SK-N-SH (cell line): ENCODE results near the gene PIK3R1. TPM values are rescaled to one million over a fixed set of nuclear protein-coding genes. Genes with fewer than 3 reads are reported as not detected.
A peak's percentile ranks its signal among the peaks of the same experiment; 100 is the strongest.

ENCODE experiments used
- CTCF ChIA-PET: fragments of 300-600, 350-600 bp; formaldehyde crosslinking; extraction: SDS; loops from one replicate; lab custom pipeline; 2021; lab: Yijun Ruan, JAX
- POLR2A ChIA-PET: fragments of 350-600 bp; sonication (Branson Sonifier 250); formaldehyde crosslinking; extraction: SDS; loops from one replicate; lab custom pipeline; 2020; ENCODE audit warnings: antibody characterized with exemption, inconsistent platforms; lab: Yijun Ruan, JAX
- DNase-seq: peaks from one replicate; pipeline ENCODE4 v3.0.0; 2012
- H2AFZ ChIP-seq: fragments of 200-600 bp; sonication (generic); 2 replicates; pipeline ENCODE4 v1.8.1; 2016; ENCODE audit warnings: antibody characterized with exemption, mild to moderate bottlenecking, low read depth
- H3F3A ChIP-seq: fragments of 200-600 bp; sonication (generic); replicated peaks from 2 replicates; pipeline ENCODE3; 2016; ENCODE audit warnings: antibody characterized with exemption, mild to moderate bottlenecking; ENCODE audit not compliant: insufficient read depth
- H3K27ac ChIP-seq, 2 experiments: fragments of 200-500 bp in 1 of 2; fragments of 200-600 bp in 1 of 2; sonication (Bioruptor generic) in 1 of 2; sonication (generic), shearing (Covaris generic) in 1 of 2; 2 replicates each; pipeline versions ENCODE4 v1.5.1 to v1.6.1; 2014 to 2016; ENCODE audit warnings: low read depth in 2 of 2, inconsistent platforms in 1 of 2, low read length in 1 of 2, mild to moderate bottlenecking in 1 of 2, mixed read lengths in 1 of 2
- H3K27me3 ChIP-seq: fragments of 200-600 bp; sonication (generic), shearing (Covaris generic); 2 replicates; pipeline ENCODE4 v1.6.1; 2016; ENCODE audit warnings: mixed run types; ENCODE audit not compliant: insufficient read depth
- H3K36me3 ChIP-seq, 2 experiments: fragments of 200-500 bp in 1 of 2; fragments of 200-600 bp in 1 of 2; sonication (Bioruptor generic) in 1 of 2; sonication (generic) in 1 of 2; replicated peaks in 1 of 2; 2 replicates each; pipeline versions ENCODE3 to v1.5.1; 2014 to 2016; ENCODE audit warnings: low read length in 1 of 2, mild to moderate bottlenecking in 1 of 2; ENCODE audit not compliant: insufficient read depth in 2 of 2, control insufficient read depth in 1 of 2
- H3K4me1 ChIP-seq, 2 experiments: fragments of 200-500 bp in 1 of 2; fragments of 200-600 bp in 1 of 2; sonication (Bioruptor generic) in 1 of 2; sonication (generic), shearing (Covaris generic) in 1 of 2; 2 replicates each; pipeline versions ENCODE4 v1.5.1 to v1.6.1; 2014 to 2016; ENCODE audit warnings: low read depth in 1 of 2, low read length in 1 of 2, mixed run types in 1 of 2; ENCODE audit not compliant: insufficient read depth in 2 of 2, control insufficient read depth in 1 of 2
- H3K4me2 ChIP-seq: fragments of 200-600 bp; sonication (generic), shearing (Covaris generic); 2 replicates; pipeline ENCODE4 v1.6.1; 2017; ENCODE audit warnings: mixed run types
- H3K4me3 ChIP-seq, 2 experiments: fragments of 200-500 bp in 1 of 2; fragments of 200-600 bp in 1 of 2; sonication (Bioruptor generic) in 1 of 2; sonication (generic), shearing (Covaris generic) in 1 of 2; 2 replicates each; pipeline versions ENCODE4 v1.5.1 to v1.8.1; 2014 to 2016; ENCODE audit warnings: low read depth in 2 of 2, inconsistent platforms in 1 of 2, low read length in 1 of 2, mild to moderate bottlenecking in 1 of 2, mixed read lengths in 1 of 2, moderate library complexity in 1 of 2
- H3K79me2 ChIP-seq: fragments of 200-600 bp; sonication (generic); 2 replicates; pipeline ENCODE4 v1.8.1; 2017; ENCODE audit warnings: mild to moderate bottlenecking; ENCODE audit not compliant: insufficient read depth
- H3K9ac ChIP-seq: fragments of 200-600 bp; sonication (generic); 2 replicates; pipeline ENCODE4 v1.6.1; 2017; ENCODE audit warnings: mixed run types
- H3K9me2 ChIP-seq: fragments of 200-600 bp; sonication (generic); 2 replicates; pipeline ENCODE4 v1.6.1; 2017; ENCODE audit warnings: mixed run types
- H3K9me3 ChIP-seq: fragments of 200-600 bp; sonication (generic); 2 replicates; pipeline ENCODE4 v1.6.1; 2017; ENCODE audit warnings: mixed run types, mild to moderate bottlenecking, moderate library complexity
- H4K20me1 ChIP-seq: fragments of 200-600 bp; sonication (generic); 2 replicates; pipeline ENCODE4 v1.6.1; 2017; ENCODE audit warnings: mild to moderate bottlenecking, mixed run types; ENCODE audit not compliant: insufficient read depth
- CHD2 ChIP-seq: fragments of 150-350 bp; IDR thresholded peaks from 2 replicates; pipeline ENCODE4 v1.6.1; 2018; ENCODE audit warnings: low read length; ENCODE audit not compliant: partially characterized antibody
- EP300 ChIP-seq, 2 experiments: IDR thresholded peaks; 2 replicates each; pipeline versions ENCODE4 v1.4.0 to v1.6.1; 2012; ENCODE audit warnings: borderline replicate concordance in 1 of 2, low read depth in 1 of 2, low read length in 1 of 2
- MXI1 ChIP-seq: IDR thresholded peaks from 2 replicates; pipeline ENCODE4 v1.6.1; 2012; ENCODE audit warnings: mild to moderate bottlenecking, low read depth, low read length, improper control_type of control experiment
- NFIC ChIP-seq: IDR thresholded peaks from 2 replicates; pipeline ENCODE4 v1.4.0; 2012; ENCODE audit warnings: borderline replicate concordance
- POLR2AphosphoS5 ChIP-seq: IDR thresholded peaks from 2 replicates; pipeline ENCODE4 v1.6.1; 2012; ENCODE audit warnings: low read depth, low read length
- RCOR1 ChIP-seq: fragments of 150-350 bp; IDR thresholded peaks from 2 replicates; pipeline ENCODE4 v1.6.1; 2017; ENCODE audit warnings: antibody characterized with exemption, low read length
- SMC3 ChIP-seq: IDR thresholded peaks from 2 replicates; pipeline ENCODE4 v1.6.1; 2012; ENCODE audit warnings: low read depth, low read length, improper control_type of control experiment
- TAF1 ChIP-seq: IDR thresholded peaks from 2 replicates; pipeline ENCODE4 v1.6.1; 2012; ENCODE audit warnings: low read depth, mild to moderate bottlenecking, low read length, moderate library complexity, borderline replicate concordance
- TEAD4 ChIP-seq: IDR thresholded peaks from 2 replicates; pipeline ENCODE4 v1.4.0; 2012; ENCODE audit warnings: mild to moderate bottlenecking, borderline replicate concordance; ENCODE audit not compliant: insufficient read depth
- YY1 ChIP-seq: IDR thresholded peaks from 2 replicates; pipeline ENCODE4 v1.4.0; 2012; ENCODE audit warnings: low read depth, mild to moderate bottlenecking
- ZBTB33 ChIP-seq: IDR thresholded peaks from 2 replicates; pipeline ENCODE4 v1.4.0; 2012; ENCODE audit warnings: low read depth, borderline replicate concordance
- WGBS: methylation state at CpG from one replicate; pipeline ENCODE4 v1.1.6; 2017; ENCODE audit warnings: low lambda C conversion rate; 5-methylcytosine and 5-hydroxymethylcytosine counted together
- polyA plus RNA-seq, 3 experiments: library from polyadenylated mRNA; depleted of rRNA; stranded (reverse); fragments of >200 nt; gene quantifications; 2 replicates each; pipeline ENCODE4 v1.2.3, GENCODE V29; 2012
- TF ChIP-seq, protein P1 (sequence below): fragments of 150-350 bp; IDR thresholded peaks from 2 replicates; pipeline ENCODE4 v1.6.1; 2016; ENCODE audit warnings: mild to moderate bottlenecking, low read depth, low read length
- TF ChIP-seq, protein P2 (sequence below): fragments of 200-600 bp; sonication (generic); IDR thresholded peaks from 2 replicates; pipeline ENCODE4 v1.6.1; 2017; ENCODE audit warnings: antibody characterized with exemption, mild to moderate bottlenecking, moderate library complexity

The PIK3R1 gene
- polyA plus RNA-seq (2012; rRNA removed): 2.0 and 2.7 TPM in 2 replicates
- 2.5 and 2.7 TPM in 2 replicates for polyA plus RNA-seq (2012; cell fraction: cytosol; rRNA removed)
- polyA plus RNA-seq (2012; cell fraction: nucleus; rRNA removed): 2.2 and 3.9 TPM in 2 replicates

DNA sequence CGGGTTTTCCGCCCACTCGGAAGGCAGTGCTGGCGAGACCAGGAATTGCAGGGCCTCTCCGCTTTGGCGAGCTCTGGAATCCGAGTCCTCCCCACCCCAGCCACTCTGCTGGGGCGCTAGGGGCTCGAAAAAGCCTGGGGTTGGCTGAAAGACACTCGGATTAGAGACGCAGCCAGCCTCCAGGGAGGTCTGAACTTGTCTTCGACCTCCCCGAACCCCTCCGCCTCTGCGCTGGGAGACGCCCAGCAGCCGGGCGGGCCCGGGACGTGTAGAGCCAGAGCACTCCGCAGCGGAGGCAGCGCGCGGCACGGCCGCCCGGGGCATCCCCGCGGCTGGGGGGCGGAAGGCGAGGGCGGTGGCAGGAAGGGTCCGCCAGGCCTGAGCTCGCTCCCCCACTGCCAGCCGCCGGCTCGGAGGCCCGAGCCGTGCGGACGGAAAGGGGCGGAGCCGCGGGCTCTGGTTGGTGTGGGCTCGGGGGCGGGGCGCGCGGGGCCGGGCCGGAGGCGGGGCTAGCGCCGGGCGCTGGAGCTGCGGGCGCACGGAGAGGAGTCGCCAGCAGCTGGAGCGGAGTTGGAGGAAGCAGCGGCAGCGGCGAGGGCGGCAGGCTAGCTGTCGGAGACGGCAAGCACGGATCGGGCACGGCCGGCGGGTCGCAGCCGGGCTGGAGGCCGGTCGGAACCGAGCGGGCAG lies at the start of gene PIK3R1:
TSS of gene PIK3R1 (plus strand) at position 549 of the 690 bp plus-strand sequence. CDS start 10,920 bp downstream, outside the sequence.
- Histone ChIP-seq H3K36me3 (no peaks in the 10 kb centered on the region), H3K27ac (peak within 1 kb of the TSS; percentile 97), H3K9ac (peak within 1 kb of the TSS; percentile 95), H3K9me2 (no peaks in the 10 kb centered on the region), H4K20me1 (peaks cover 24% of the 10 kb centered on the region), H3F3A (no peaks in the 10 kb centered on the region), H3K9me3 (peaks cover 4% of the 10 kb centered on the region; the same call in 1 of the 2 replicates), H3K4me1 (peaks cover 12 to 14% of the 10 kb centered on the region in 2 experiments; a peak in 3 of 4 replicates), H3K4me3 (peak within 1 kb of the TSS; percentile 78 to 95), H3K27me3 (no peaks in the 10 kb centered on the region), H2AFZ (peak within 1 kb of the TSS; percentile 86), H3K4me2 (peak within 1 kb of the TSS; percentile 84), H3K79me2 (peaks cover 39% of the 10 kb centered on the region)
- DNase-seq: peak; percentile 96
- TF ChIP-seq RCOR1 (0 out of 2 replicates have a peak, but pooled peaks have one; percentile 26), EP300 (IDR thresholded peaks at IDR 0.05; ENCODE audit: borderline replicate concordance in 1 of 2, low read depth in 1 of 2, low read length in 1 of 2) (peak; percentile 5 to 39; a peak in 1 of 4 replicates), SMC3 (peak; percentile 8; the same call in 1 of the 2 replicates), POLR2AphosphoS5 (peak; percentile 80), CHD2 (no peak), ZBTB33 (no peak), YY1 (peak; percentile 39; the same call in 1 of the 2 replicates), TAF1 (peak; percentile 88), NFIC (no peak), MXI1 (peak; percentile 57; the same call in 1 of the 2 replicates), TEAD4 (0 out of 2 replicates have a peak, but pooled peaks have one; percentile 26)
- TF ChIP-seq, protein P1, sequence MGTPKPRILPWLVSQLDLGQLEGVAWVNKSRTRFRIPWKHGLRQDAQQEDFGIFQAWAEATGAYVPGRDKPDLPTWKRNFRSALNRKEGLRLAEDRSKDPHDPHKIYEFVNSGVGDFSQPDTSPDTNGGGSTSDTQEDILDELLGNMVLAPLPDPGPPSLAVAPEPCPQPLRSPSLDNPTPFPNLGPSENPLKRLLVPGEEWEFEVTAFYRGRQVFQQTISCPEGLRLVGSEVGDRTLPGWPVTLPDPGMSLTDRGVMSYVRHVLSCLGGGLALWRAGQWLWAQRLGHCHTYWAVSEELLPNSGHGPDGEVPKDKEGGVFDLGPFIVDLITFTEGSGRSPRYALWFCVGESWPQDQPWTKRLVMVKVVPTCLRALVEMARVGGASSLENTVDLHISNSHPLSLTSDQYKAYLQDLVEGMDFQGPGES: no peak
- TF ChIP-seq, protein P2, sequence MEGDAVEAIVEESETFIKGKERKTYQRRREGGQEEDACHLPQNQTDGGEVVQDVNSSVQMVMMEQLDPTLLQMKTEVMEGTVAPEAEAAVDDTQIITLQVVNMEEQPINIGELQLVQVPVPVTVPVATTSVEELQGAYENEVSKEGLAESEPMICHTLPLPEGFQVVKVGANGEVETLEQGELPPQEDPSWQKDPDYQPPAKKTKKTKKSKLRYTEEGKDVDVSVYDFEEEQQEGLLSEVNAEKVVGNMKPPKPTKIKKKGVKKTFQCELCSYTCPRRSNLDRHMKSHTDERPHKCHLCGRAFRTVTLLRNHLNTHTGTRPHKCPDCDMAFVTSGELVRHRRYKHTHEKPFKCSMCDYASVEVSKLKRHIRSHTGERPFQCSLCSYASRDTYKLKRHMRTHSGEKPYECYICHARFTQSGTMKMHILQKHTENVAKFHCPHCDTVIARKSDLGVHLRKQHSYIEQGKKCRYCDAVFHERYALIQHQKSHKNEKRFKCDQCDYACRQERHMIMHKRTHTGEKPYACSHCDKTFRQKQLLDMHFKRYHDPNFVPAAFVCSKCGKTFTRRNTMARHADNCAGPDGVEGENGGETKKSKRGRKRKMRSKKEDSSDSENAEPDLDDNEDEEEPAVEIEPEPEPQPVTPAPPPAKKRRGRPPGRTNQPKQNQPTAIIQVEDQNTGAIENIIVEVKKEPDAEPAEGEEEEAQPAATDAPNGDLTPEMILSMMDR: peak; percentile 46
- POLR2A ChIA-PET: interaction anchor here (0.7 to 3.2 kb wide), 10 partner anchors 10 to 1000 kb away, joined by 3 to 13 read pairs (median 3); no protein-coding TSS in a partner anchor
- WGBS: 0% methylated on average over 10 of the region's 78 CpGs
- CTCF ChIA-PET: interaction anchor here (0.6 to 9.6 kb wide), 10 partner anchors 11 to 969 kb away, joined by 3 to 72 read pairs (median 4); no protein-coding TSS in a partner anchor
